Esophagus squamous epithelium (tissue), 5 donors: ENCODE results near the gene RASIP1. TPM values are rescaled to one million over a fixed set of nuclear protein-coding genes. Genes with fewer than 3 reads are reported as not detected.
A peak's percentile ranks its signal among the peaks of the same experiment; 100 is the strongest.
"Not testable (repeated sequence)": the region's sequence is repeated elsewhere in the genome, so short reads cannot be mapped to it uniquely, and the experiment has no call there.

Experiments used
- DNase-seq: peaks from one replicate; lab custom pipeline; 2025; lab: John Stamatoyannopoulos, UW
- H3K27ac ChIP-seq, 4 donors: fragments of 200-600 bp; sonication (generic); one replicate each; pipeline ENCODE4 v1.5.1; 2016 to 2019; ENCODE audit warnings: mild to moderate bottlenecking in 1 of 4
- H3K27me3 ChIP-seq, 4 donors: fragments of 200-600 bp; sonication (generic); 1 replicate in 3 of 4; 2 replicates in 1 of 4; pipeline versions ENCODE4 v1.5.1 to v1.6.0; 2017 to 2021; ENCODE audit warnings: antibody characterized with exemption in 1 of 4
- H3K36me3 ChIP-seq, 3 donors: fragments of 200-600 bp; sonication (generic); one replicate each; pipeline ENCODE4 v1.5.1; 2016 to 2019
- H3K4me1 ChIP-seq, 3 donors: fragments of 200-600 bp; sonication (generic); one replicate each; pipeline ENCODE4 v1.5.1; 2017 to 2019
- H3K4me3 ChIP-seq, 4 donors: fragments of 200-600 bp; sonication (generic); 1 replicate in 3 of 4; 2 replicates in 1 of 4; pipeline ENCODE4 v1.5.1; 2016 to 2019; ENCODE audit warnings: mild to moderate bottlenecking in 2 of 4, moderate library complexity in 1 of 4
- H3K9me3 ChIP-seq, 3 donors: fragments of 200-600 bp; sonication (generic); one replicate each; pipeline ENCODE4 v1.5.1; 2016 to 2019
- POLR2A ChIP-seq, 4 donors: fragments of 450-650 bp; IDR thresholded peaks; one replicate each; pipeline ENCODE4 v1.6.1; 2017; ENCODE audit warnings: antibody characterized with exemption in 4 of 4, mild to moderate bottlenecking in 4 of 4, moderate library complexity in 3 of 4
- WGBS, 2 donors: methylation state at CpG; one replicate each; pipeline ENCODE4 v1.1.5; 2018; 5-methylcytosine and 5-hydroxymethylcytosine counted together
- intact Hi-C: fragments of 100-400 bp; cut with DNase I; formaldehyde crosslinking; loops from one replicate; pipeline ENCODE4 v1.15.0; 2022
- total RNA-seq, 4 donors: library from RNA; depleted of rRNA; stranded (reverse); fragments of >200 nt; gene quantifications; one replicate each; pipeline ENCODE4 v1.1.0, GENCODE V29; 2016
- TF ChIP-seq, protein P1 (sequence below), 6 experiments: fragments of 450-650 bp in 4 of 6; fragments of 200-600 bp in 2 of 6; sonication (generic) in 2 of 6; IDR thresholded peaks; one replicate each; pipeline ENCODE4 v1.5.1; 2016 to 2019; ENCODE audit warnings: antibody characterized with exemption in 6 of 6, mild to moderate bottlenecking in 4 of 6, moderate library complexity in 4 of 6
- donor health status: DM: yes; HTN: yes; CAD: no.

RASIP1 gene
- total RNA-seq, 4 donors from 2014 or later: 4.0 to 9.6 (median 6.5) TPM

DNA sequence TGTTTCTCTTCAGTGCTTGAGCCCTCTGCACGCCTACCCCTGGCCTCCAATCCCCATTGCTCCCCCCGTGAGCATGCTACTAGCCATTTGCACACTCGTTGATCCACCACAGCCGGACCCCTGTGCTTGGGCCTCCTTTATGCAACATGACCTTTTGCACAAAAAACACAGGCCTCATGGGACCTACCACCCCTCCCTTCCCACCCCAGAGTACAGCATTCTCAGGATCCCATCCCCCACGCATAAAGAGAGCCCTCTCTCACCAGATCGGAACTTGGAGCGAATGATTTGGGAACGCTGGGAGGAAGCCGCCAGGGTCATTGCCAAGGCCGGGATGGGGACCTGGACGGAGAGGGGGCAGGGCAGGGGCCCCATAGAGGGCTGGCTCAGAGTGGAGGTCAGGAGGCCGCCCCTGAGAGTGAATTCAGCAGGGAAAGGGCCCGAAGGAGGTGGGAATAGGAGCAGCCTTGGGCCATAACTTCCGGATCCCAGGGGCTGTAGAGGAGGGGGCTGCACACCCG, 21.6 kb downstream of the RASIP1 start:
- no peaks in the 10 kb centered on the region for H3K27me3 ChIP-seq
- peak overlapping the region in 2 of 4 donors; percentile 38 to 92 for H3K27ac ChIP-seq
- no peak overlapping the region for H3K4me3 ChIP-seq
- H3K4me1 ChIP-seq: peaks cover 23 to 67% (median 41%) of the 10 kb centered on the region in 3 donors
- no peaks in the 10 kb centered on the region for H3K9me3 ChIP-seq
- WGBS, 2 donors: 66 to 80% methylated on average over 6 to 15 of the region's 15 CpGs
- no peak for DNase-seq
- no peaks in the 10 kb centered on the region for H3K36me3 ChIP-seq
- intact Hi-C loops: no loop called here
- TF ChIP-seq, protein P1, sequence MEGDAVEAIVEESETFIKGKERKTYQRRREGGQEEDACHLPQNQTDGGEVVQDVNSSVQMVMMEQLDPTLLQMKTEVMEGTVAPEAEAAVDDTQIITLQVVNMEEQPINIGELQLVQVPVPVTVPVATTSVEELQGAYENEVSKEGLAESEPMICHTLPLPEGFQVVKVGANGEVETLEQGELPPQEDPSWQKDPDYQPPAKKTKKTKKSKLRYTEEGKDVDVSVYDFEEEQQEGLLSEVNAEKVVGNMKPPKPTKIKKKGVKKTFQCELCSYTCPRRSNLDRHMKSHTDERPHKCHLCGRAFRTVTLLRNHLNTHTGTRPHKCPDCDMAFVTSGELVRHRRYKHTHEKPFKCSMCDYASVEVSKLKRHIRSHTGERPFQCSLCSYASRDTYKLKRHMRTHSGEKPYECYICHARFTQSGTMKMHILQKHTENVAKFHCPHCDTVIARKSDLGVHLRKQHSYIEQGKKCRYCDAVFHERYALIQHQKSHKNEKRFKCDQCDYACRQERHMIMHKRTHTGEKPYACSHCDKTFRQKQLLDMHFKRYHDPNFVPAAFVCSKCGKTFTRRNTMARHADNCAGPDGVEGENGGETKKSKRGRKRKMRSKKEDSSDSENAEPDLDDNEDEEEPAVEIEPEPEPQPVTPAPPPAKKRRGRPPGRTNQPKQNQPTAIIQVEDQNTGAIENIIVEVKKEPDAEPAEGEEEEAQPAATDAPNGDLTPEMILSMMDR (IDR thresholded peaks at IDR 0.05): no peak
- TF ChIP-seq POLR2A (IDR thresholded peaks at IDR 0.05): no peak

DNA sequence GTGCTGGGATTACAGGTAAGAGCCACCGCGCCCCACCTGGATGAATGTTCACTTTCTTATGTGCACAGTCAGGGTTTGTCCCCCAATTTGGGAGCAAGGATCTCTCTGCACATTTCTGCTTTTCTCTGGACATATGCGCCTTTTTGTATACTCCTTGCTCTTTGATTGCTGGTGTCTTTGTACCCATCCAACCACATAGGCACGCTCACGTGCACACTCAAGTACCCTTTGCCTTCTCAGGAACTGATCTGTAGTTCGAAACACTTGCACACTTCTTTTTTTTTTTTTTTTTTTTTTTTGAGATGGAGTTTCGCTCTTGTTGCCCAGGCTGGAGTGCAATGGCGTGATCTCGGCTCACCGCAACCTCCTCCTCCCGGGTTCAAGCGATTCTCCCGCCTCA, 22.3 kb downstream of the RASIP1 start:
- WGBS, 2 donors: 97 to 99% methylated on average over 7 to 10 of the region's 13 CpGs
- DNase-seq, H3K36me3 ChIP-seq, intact Hi-C loops, H3K4me3 ChIP-seq, H3K9me3 ChIP-seq, H3K27ac ChIP-seq, H3K27me3 ChIP-seq: not testable (repeated sequence)
- H3K4me1 ChIP-seq: peaks cover 29 to 73% (median 46%) of the 10 kb centered on the region in 3 donors

DNA sequence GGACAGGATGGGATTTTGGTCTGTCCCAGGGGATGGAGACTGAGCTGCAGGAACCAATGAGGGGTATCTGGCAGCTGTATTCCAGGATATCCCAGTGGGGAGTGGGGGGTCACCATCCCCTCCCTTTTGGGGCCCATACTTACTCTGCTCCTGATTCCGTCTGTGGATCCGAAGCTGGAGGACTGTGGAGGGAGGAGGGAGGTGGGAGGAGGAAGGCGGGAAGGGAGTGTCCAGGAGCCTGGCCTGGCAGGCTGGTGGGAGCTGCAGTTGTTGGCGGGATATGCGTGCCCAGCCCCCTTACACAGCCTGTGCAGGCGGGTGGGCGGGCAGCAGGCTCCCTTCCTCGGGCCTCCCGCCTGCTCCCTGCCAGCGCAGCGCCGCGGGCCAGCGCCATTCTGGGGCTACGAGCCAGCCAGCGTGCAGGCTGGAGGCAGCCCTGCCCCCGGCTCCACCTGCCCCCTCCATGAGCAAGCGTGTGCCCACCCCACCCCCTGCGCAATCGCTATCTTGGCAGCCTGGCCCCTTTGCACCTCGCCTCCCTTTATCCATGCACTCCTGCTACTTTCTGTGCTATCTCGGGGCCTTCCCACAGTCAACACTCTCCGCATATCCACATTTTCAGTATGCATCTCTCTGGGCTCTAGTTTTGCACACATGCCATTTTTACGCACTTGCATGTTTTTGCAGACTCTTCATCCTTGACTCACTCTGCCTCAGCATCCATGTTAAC, 23.7 kb downstream of the RASIP1 start:
- intact Hi-C loops: no loop called here
- peaks cover 33 to 79% (median 51%) of the 10 kb centered on the region in 3 donors for H3K4me1 ChIP-seq
- peak overlapping the region; percentile 82 to 93 (median 86) for H3K27ac ChIP-seq
- TF ChIP-seq, protein P1 (IDR thresholded peaks at IDR 0.05): no peak
- no peak for TF ChIP-seq POLR2A (IDR thresholded peaks at IDR 0.05)
- no peaks in the 10 kb centered on the region for H3K36me3 ChIP-seq
- H3K27me3 ChIP-seq: no peaks in the 10 kb centered on the region
- no peaks in the 10 kb centered on the region for H3K9me3 ChIP-seq
- DNase-seq: no peak
- peak overlapping the region in 3 of 4 donors; percentile 25 to 48 (median 33) for H3K4me3 ChIP-seq
- WGBS, 2 donors: 18 to 21% methylated on average over 9 to 23 of the region's 24 CpGs

DNA sequence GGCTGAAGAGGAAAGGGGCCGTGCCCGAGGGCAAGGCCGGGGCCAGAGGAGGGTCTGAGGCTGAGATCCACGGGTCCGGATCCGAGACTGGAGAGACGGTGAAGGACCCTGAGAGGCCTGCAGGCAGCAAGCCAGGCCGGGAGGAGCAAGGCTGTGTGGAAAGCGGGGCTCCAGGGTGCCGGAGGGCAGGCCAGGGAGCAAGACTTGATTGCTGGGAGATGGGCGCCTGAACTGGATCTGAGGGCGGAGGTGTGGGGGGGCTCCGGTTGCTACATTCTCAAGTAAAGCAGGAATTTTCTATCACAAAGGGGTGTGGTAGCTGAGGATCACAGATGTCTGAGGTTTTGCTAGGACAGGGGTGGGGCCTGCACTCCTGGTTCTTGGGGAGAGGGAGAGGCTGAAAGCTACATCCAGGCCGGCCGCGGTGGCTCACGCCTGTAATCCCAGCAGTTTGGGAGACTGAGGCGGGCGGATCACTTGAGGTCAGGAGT, 24.7 kb downstream of the RASIP1 start:
- Histone ChIP-seq H3K4me3 (peak overlapping the region in 3 of 4 donors; percentile 43 to 85 (median 53)), H3K27me3 (no peaks in the 10 kb centered on the region), H3K36me3 (no peaks in the 10 kb centered on the region), H3K27ac (peak overlapping the region; percentile 82 to 93 (median 91)), H3K9me3 (no peaks in the 10 kb centered on the region), H3K4me1 (peaks cover 33 to 72% (median 48%) of the 10 kb centered on the region in 3 donors)
- intact Hi-C loops: no loop called here
- WGBS, 2 donors: 27 to 49% methylated on average over 11 to 19 of the region's 19 CpGs
- DNase-seq: no peak
- no peak for TF ChIP-seq POLR2A (IDR thresholded peaks at IDR 0.05)
- TF ChIP-seq, protein P1 (IDR thresholded peaks at IDR 0.05): no peak

DNA sequence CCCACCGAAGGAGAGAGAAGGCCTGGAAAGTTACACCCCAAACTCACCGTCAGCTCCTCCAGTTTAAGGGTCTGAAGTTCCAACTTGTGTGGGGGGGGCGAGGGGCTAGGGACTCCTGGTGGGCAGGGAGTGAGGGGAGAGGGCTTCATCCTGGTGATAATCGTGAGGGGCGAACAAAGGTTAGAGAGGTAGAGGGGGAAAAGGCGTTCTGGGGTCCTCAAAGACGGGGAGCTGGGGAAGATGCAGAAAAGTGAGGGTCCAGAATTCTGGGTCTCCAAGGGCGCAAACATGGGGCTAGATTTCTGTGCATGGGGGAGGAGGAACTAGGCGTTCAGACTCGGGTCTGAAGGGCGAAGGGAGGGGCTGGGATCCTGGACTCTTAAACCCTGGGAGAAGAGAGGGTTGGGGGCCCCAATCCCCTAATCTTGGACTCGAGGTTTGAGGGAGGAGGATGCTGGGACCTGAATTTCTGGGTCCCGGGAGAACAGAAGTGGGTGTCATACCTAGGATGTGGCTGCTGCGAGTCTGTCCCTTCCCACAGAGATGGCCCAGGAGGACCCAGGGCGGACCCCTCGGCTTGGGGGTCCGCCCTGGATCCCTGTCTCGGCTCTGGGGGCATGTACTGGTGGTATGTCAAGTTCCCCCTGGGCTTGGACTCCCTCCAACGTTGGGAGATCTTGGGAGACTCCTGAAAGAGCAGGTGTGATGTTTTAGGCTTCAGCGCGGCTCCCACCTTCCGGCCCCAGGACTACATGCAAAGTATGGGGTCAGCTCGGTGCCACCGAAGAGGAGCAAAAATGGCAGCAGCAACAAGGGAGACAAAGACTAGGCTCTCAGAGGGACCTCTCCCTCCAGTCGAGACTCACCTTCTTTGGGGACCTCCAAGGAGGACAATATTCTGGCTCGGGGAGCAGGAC, 25.4 kb downstream of the RASIP1 start:
- peak overlapping the region; percentile 82 to 93 (median 91) for H3K27ac ChIP-seq
- no peak for DNase-seq
- intact Hi-C loops: no loop called here
- no peaks in the 10 kb centered on the region for H3K9me3 ChIP-seq
- no peak for TF ChIP-seq POLR2A (IDR thresholded peaks at IDR 0.05)
- TF ChIP-seq, protein P1 (IDR thresholded peaks at IDR 0.05): no peak
- 31 to 40% methylated on average over 18 to 24 of the region's 26 CpGs for WGBS, 2 donors
- H3K4me1 ChIP-seq: peaks cover 33 to 67% (median 43%) of the 10 kb centered on the region in 3 donors
- H3K27me3 ChIP-seq: no peaks in the 10 kb centered on the region
- H3K36me3 ChIP-seq: no peaks in the 10 kb centered on the region
- peak overlapping the region; percentile 38 to 85 (median 48) for H3K4me3 ChIP-seq
